ENCODE results near the gene SLC17A7.

Gene SLC17A7

GRCh38 chr19:49441210-49441959 is at the start of gene SLC17A7:
TSS of gene SLC17A7 (minus strand) at chr19:49441527. CDS start at chr19:49441379, 148 bp downstream.
- TF ChIP-seq GATA3 (IDR thresholded peaks at IDR 0.05; ENCODE audit: low read depth, low read length) (no peak), GATA2 (IDR thresholded peaks at IDR 0.05; ENCODE audit: low read depth, low read length) (no peak)

GRCh38 chr19:49490287-49491029 is 49.1 kb upstream of the SLC17A7 start:
- TF ChIP-seq GATA3 (IDR thresholded peaks at IDR 0.05; ENCODE audit: low read depth, low read length), result no peak
- TF ChIP-seq GATA2 (IDR thresholded peaks at IDR 0.05; ENCODE audit: low read depth, low read length), result no peak

GRCh38 chr19:49489601-49490167 is 48.4 kb upstream of the SLC17A7 start:
- TF ChIP-seq GATA2 (IDR thresholded peaks at IDR 0.05; ENCODE audit: low read depth, low read length), result no peak
- no peak for TF ChIP-seq GATA3 (IDR thresholded peaks at IDR 0.05; ENCODE audit: low read depth, low read length)

DNA sequence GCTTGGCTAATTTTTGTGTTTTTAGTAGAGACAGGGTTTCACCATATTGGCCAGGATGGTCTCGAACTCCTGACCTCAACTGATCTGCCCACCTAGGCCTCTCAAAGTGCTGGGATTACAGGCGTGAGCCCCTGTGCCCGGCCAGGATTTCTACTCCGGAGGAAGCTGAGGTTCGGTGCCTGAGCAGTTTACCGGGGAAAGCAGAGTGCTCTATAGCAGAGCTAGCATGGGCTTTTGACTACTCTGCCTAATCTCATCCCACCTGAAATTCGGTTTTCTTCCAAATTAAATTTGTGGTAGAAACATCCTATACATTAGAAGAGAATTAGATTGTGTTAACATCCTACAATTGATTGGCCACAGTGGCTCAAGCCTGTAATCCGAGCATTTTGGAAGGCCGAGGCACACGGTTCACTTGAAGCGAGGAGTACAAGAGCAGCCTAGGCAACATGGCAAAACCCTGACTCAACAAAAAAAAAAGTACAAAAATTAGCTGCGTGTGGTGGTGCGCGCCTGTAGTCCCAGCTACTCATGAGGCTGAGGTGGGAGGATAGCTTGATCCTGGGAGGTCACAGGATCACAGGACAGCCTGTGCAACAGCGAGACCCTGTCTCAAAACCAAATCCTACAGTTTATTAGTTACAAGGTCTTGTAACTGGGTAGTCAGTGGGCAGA is 47.7 kb upstream of the SLC17A7 start:
- no peak for TF ChIP-seq GATA2 (IDR thresholded peaks at IDR 0.05; ENCODE audit: low read depth, low read length)
- no peak for TF ChIP-seq GATA3 (IDR thresholded peaks at IDR 0.05; ENCODE audit: low read depth, low read length)

GRCh38 chr19:49488046-49488862 is 46.9 kb upstream of the SLC17A7 start:
- TF ChIP-seq GATA2 (IDR thresholded peaks at IDR 0.05; ENCODE audit: low read depth, low read length) (no peak), GATA3 (IDR thresholded peaks at IDR 0.05; ENCODE audit: low read depth, low read length) (no peak)

- no peak for TF ChIP-seq GATA3 (IDR thresholded peaks at IDR 0.05; ENCODE audit: low read depth, low read length)
- no peak for TF ChIP-seq GATA2 (IDR thresholded peaks at IDR 0.05; ENCODE audit: low read depth, low read length)
These were observed 46.1 kb upstream of the SLC17A7 start, which contains the start of gene RPL13A for GRCh38 chr19:49487277-49488045. TSS of gene RPL13A (plus strand) at chr19:49487608. CDS start at chr19:49487630, 22 bp downstream.

GRCh38 chr19:49486710-49487276 is 45.5 kb upstream of the SLC17A7 start:
- TF ChIP-seq GATA2 (IDR thresholded peaks at IDR 0.05; ENCODE audit: low read depth, low read length) (no peak), GATA3 (IDR thresholded peaks at IDR 0.05; ENCODE audit: low read depth, low read length) (no peak)

GRCh38 chr19:49486232-49486631 is 44.9 kb upstream of the SLC17A7 start:
- TF ChIP-seq GATA2 (IDR thresholded peaks at IDR 0.05; ENCODE audit: low read depth, low read length), result no peak
- TF ChIP-seq GATA3 (IDR thresholded peaks at IDR 0.05; ENCODE audit: low read depth, low read length), result no peak

GRCh38 chr19:49481020-49481683 is 39.8 kb upstream of the SLC17A7 start:
- no peak for TF ChIP-seq GATA2 (IDR thresholded peaks at IDR 0.05; ENCODE audit: low read depth, low read length)
- TF ChIP-seq GATA3 (IDR thresholded peaks at IDR 0.05; ENCODE audit: low read depth, low read length), result no peak

DNA sequence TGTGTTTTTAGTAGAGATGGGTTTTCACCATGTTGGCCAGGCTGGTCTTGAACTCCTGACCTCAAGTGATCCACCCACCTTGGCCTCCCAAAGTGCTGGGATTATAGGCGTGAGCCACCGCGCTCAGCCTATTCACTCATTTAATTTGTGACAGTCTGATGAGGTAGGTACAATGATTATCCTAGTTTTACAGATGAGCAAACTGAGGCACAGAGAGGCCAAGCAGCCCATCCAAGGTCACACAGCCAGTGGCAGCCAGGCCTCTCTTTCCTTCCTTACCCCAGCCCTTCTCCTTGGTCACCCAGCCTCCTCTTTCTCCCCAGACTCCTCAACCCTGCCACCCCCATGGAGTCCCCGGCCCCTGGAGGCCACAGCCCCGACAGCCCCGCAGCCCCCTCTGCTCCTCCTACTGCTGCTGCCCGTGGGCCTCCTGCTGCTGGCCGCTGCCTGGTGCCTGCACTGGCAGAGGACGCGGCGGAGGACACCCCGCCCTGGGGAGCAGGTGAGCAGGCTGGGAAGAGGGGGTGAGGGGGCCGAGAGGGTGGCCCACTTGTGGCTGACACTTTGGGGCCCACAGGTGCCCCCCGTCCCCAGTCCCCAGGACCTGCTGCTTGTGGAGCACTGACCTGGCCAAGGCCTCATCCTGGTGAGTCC is 38.8 kb upstream of the SLC17A7 start:
- TF ChIP-seq GATA2 (IDR thresholded peaks at IDR 0.05; ENCODE audit: low read depth, low read length), result no peak
- no peak for TF ChIP-seq GATA3 (IDR thresholded peaks at IDR 0.05; ENCODE audit: low read depth, low read length)
